CD4-positive, alpha-beta T cell (primary cell): ENCODE measurements around the gene LTBP2. TPM values are rescaled to one million over a fixed set of nuclear protein-coding genes. Genes with fewer than 3 reads are reported as not detected.

Source experiments
- ATAC-seq: fragments of 200-7000 bp; cut with Tn5 transposase; one replicate; pipeline ENCODE4 v1.10.0; 2022; ENCODE audit warnings: mild to moderate bottlenecking; ENCODE audit not compliant: poor library complexity
- CTCF ChIA-PET: fragments of 350-600 bp; sonication (Branson Sonifier 250); formaldehyde crosslinking; loops from one replicate; lab custom pipeline; 2021; ENCODE audit warnings: antibody characterized with exemption, inconsistent platforms; lab: Charles Lee
- POLR2A ChIA-PET: fragments of 350-600 bp; sonication (Branson Sonifier 250); formaldehyde crosslinking; loops from one replicate; lab custom pipeline; 2021; ENCODE audit warnings: antibody characterized with exemption, inconsistent platforms; lab: Charles Lee
- DNase-seq, 14 experiments: peaks; one replicate each; pipeline ENCODE4 v3.0.0-alpha.2; 2013 to 2020; ENCODE audit warnings: mixed read lengths in 2 of 14
- H3K27ac ChIP-seq, 2 donors: one replicate each; pipeline versions ENCODE4 v1.5.1 to v1.7.0; 2013; ENCODE audit warnings: low read length in 2 of 2, low read depth in 1 of 2, mild to moderate bottlenecking in 1 of 2
- H3K27me3 ChIP-seq, 2 experiments: 1 replicate in 1 of 2; 2 replicates in 1 of 2; pipeline versions ENCODE4 v1.6.1 to v1.7.0; 2013; ENCODE audit warnings: low read length in 2 of 2, control low read depth in 1 of 2, mild to moderate bottlenecking in 1 of 2, moderate library complexity in 1 of 2; ENCODE audit not compliant: insufficient read depth in 2 of 2, control insufficient read depth in 1 of 2
- H3K36me3 ChIP-seq: one replicate; pipeline ENCODE4 v1.6.1; 2013; ENCODE audit warnings: low read length, control low read depth; ENCODE audit not compliant: insufficient read depth
- H3K4me1 ChIP-seq: one replicate; pipeline ENCODE4 v1.6.1; 2013; ENCODE audit warnings: low read length, control low read depth; ENCODE audit not compliant: insufficient read depth
- H3K4me3 ChIP-seq: one replicate; pipeline ENCODE4 v1.5.1; 2013; ENCODE audit warnings: mild to moderate bottlenecking, low read length, moderate library complexity
- H3K9me3 ChIP-seq, 2 experiments: 1 replicate in 1 of 2; 2 replicates in 1 of 2; pipeline versions ENCODE4 v1.6.1 to v1.7.0; 2013; ENCODE audit warnings: low read length in 2 of 2, mild to moderate bottlenecking in 2 of 2, control low read depth in 1 of 2, moderate library complexity in 1 of 2; ENCODE audit not compliant: control insufficient read depth in 1 of 2, insufficient read depth in 1 of 2
- H3K27ac Mint-ChIP-seq: one replicate; pipeline ENCODE4 v1.8.0; 2020; ENCODE audit warnings: mixed read lengths
- H3K27me3 Mint-ChIP-seq: one replicate; pipeline ENCODE4 v1.8.0; 2021; ENCODE audit warnings: mixed read lengths
- H3K36me3 Mint-ChIP-seq: one replicate; pipeline ENCODE4 v1.8.0; 2021; ENCODE audit warnings: low read depth, mixed read lengths
- H3K4me1 Mint-ChIP-seq: one replicate; pipeline ENCODE4 v1.8.0; 2021; ENCODE audit warnings: low read depth, mixed read lengths
- H3K4me3 Mint-ChIP-seq: one replicate; pipeline ENCODE4 v1.8.0; 2020; ENCODE audit warnings: mild to moderate bottlenecking, mixed read lengths
- H3K9me3 Mint-ChIP-seq: one replicate; pipeline ENCODE4 v1.8.0; 2020; ENCODE audit warnings: mixed read lengths
- intact Hi-C, 2 experiments: fragments of 100-400 bp; cut with DNase I in 1 of 2; cut with micrococcal nuclease in 1 of 2; formaldehyde crosslinking; loops; one replicate each; pipeline versions ENCODE4 v1.15.1 to v1.9.0; 2023 to 2025; cut with DNase I, micrococcal nuclease
- total RNA-seq, 174 experiments: library from RNA in 2 of 174; stranded (reverse) in 2 of 174; gene quantifications; one replicate each; pipeline ENCODE4 v1.2.3 and lab custom pipeline; 2021 to 2026
- TF ChIP-seq, protein P1 (sequence below): fragments of 200-600 bp; IDR thresholded peaks from one replicate; pipeline ENCODE4 v1.8.0; 2022; ENCODE audit warnings: antibody characterized with exemption, mild to moderate bottlenecking

The LTBP2 gene
- total RNA-seq, 2 experiments from 2014 or later, result 0.45 to 0.47 TPM

DNA sequence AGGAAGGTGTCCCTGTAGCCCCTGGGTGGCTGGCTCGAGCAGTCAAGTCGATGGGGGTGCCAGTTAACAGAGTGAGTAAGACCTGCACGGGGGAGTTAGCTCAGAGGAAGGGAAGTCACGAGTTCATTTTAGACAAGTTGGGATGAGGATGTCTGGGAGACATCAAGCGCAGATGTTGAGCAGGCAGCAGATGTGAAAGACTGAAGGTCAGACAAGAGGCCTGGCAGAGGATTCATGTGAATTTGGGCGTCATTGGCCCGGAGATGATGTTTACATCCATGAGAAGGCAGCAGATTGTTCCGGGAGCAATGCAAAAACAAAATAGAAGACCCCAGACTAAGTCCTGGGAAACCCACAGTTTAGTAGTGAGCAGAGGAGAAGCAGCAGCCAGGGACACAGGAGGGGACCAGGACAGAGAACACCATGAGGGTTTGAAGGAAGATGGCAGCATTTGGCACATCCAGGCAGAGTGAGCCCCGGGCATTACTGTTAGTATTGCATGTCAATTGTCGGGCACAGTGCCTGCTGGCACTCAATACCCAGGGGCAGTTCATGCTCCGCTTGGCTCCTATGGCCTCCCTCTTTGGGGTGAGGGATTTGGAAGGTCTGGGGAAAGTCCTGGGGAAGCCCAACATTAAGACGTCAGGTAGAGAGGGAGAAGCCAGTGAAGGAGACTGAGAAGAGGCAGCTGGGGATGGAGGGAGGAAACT is 15.1 kb downstream of the LTBP2 start:
- intact Hi-C loops, result no loop called here
- Histone ChIP-seq H3K9me3 (no peaks in the 10 kb centered on the region), H3K4me1 (no peaks in the 10 kb centered on the region), H3K36me3 (no peaks in the 10 kb centered on the region), H3K27ac (no peak overlapping the region), H3K4me3 (no peak overlapping the region), H3K27me3 (no peaks in the 10 kb centered on the region)
- Mint-ChIP-seq H3K36me3 (no peaks in the 10 kb centered on the region), H3K27ac (no peak overlapping the region), H3K4me3 (no peak overlapping the region), H3K4me1 (no peaks in the 10 kb centered on the region), H3K27me3 (no peaks in the 10 kb centered on the region), H3K9me3 (no peaks in the 10 kb centered on the region)
- TF ChIP-seq, protein P1, sequence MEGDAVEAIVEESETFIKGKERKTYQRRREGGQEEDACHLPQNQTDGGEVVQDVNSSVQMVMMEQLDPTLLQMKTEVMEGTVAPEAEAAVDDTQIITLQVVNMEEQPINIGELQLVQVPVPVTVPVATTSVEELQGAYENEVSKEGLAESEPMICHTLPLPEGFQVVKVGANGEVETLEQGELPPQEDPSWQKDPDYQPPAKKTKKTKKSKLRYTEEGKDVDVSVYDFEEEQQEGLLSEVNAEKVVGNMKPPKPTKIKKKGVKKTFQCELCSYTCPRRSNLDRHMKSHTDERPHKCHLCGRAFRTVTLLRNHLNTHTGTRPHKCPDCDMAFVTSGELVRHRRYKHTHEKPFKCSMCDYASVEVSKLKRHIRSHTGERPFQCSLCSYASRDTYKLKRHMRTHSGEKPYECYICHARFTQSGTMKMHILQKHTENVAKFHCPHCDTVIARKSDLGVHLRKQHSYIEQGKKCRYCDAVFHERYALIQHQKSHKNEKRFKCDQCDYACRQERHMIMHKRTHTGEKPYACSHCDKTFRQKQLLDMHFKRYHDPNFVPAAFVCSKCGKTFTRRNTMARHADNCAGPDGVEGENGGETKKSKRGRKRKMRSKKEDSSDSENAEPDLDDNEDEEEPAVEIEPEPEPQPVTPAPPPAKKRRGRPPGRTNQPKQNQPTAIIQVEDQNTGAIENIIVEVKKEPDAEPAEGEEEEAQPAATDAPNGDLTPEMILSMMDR, result no peak
- ChIA-PET CTCF (no interaction called here), POLR2A (no interaction called here)
- DNase-seq, result no peak
- no peak for ATAC-seq

- Mint-ChIP-seq H3K36me3 (no peaks in the 10 kb centered on the region), H3K4me3 (no peak overlapping the region), H3K27me3 (no peaks in the 10 kb centered on the region), H3K4me1 (no peaks in the 10 kb centered on the region), H3K9me3 (no peaks in the 10 kb centered on the region), H3K27ac (no peak overlapping the region)
- TF ChIP-seq, protein P1, result no peak
- Histone ChIP-seq H3K36me3 (no peaks in the 10 kb centered on the region), H3K27ac (no peak overlapping the region), H3K4me1 (no peaks in the 10 kb centered on the region), H3K4me3 (no peak overlapping the region), H3K9me3 (no peaks in the 10 kb centered on the region), H3K27me3 (no peaks in the 10 kb centered on the region)
- DNase-seq, result no peak
- POLR2A ChIA-PET, result no interaction called here
- no peak for ATAC-seq
- intact Hi-C loops, result no loop called here
- CTCF ChIA-PET, result interaction anchor here (1.3 kb wide), 1 partner anchor 13 kb away, joined by 4 read pairs; no protein-coding TSS in a partner anchor
Observed at GRCh38 chr14:74595006-74595735, 16.9 kb downstream of the LTBP2 start.

DNA sequence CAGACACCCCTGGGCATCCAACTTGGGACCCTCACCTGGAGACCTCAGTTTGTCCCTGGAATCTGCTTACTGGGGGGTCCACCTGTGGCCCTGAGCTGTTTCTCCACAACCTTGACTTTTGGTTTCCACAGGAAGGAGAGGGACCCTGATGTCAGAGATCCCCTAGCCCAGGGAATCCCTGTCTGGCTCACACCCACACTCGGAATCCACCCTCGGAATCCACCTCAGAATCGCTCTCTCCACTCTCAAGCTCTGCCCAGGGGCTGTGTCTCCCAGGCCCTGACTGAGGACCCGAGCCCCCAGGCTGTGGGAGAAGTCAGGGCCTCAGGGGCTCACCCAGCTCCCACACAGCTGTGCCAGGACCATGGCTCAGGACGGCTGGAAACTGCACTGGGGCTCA is 17.4 kb downstream of the LTBP2 start:
- Histone ChIP-seq H3K27me3 (no peaks in the 10 kb centered on the region), H3K36me3 (no peaks in the 10 kb centered on the region), H3K9me3 (no peaks in the 10 kb centered on the region), H3K4me1 (no peaks in the 10 kb centered on the region), H3K27ac (no peak overlapping the region), H3K4me3 (no peak overlapping the region)
- ChIA-PET CTCF (interaction anchor here (1.3 kb wide), 1 partner anchor 14 kb away, joined by 4 read pairs; no protein-coding TSS in a partner anchor), POLR2A (no interaction called here)
- Mint-ChIP-seq H3K27ac (no peak overlapping the region), H3K4me3 (no peak overlapping the region), H3K27me3 (no peaks in the 10 kb centered on the region), H3K36me3 (no peaks in the 10 kb centered on the region), H3K4me1 (no peaks in the 10 kb centered on the region), H3K9me3 (no peaks in the 10 kb centered on the region)
- ATAC-seq (no peak), DNase-seq (no peak)
- intact Hi-C loops, result no loop called here
- TF ChIP-seq, protein P1, result no peak
